Hepatocyte (in vitro differentiated cells): ENCODE results near the gene GPR139. TPM values are rescaled to one million over a fixed set of nuclear protein-coding genes. Genes with fewer than 3 reads are reported as not detected.

Experiments
- DNase-seq: peaks from one replicate; pipeline ENCODE4 v3.0.0-alpha.2; 2016; ENCODE audit warnings: low spot score
- H2AFZ ChIP-seq: fragments of 200-600 bp; sonication (generic); 2 replicates; pipeline ENCODE4 v1.6.0; 2016; ENCODE audit warnings: antibody characterized with exemption, mild to moderate bottlenecking
- H3K27ac ChIP-seq: fragments of 200-600 bp; sonication (generic); 2 replicates; pipeline ENCODE4 v1.5.1; 2016; ENCODE audit warnings: mild to moderate bottlenecking
- H3K27me3 ChIP-seq: fragments of 200-600 bp; sonication (generic); 2 replicates; pipeline ENCODE4 v1.6.1; 2016
- H3K36me3 ChIP-seq: fragments of 200-600 bp; sonication (generic); replicated peaks from 2 replicates; pipeline ENCODE4 v1.5.1; 2016; ENCODE audit warnings: low read depth; ENCODE audit not compliant: insufficient read depth
- H3K4me1 ChIP-seq: fragments of 200-600 bp; sonication (generic); 2 replicates; pipeline ENCODE4 v1.5.1; 2016; ENCODE audit warnings: mild to moderate bottlenecking, moderate library complexity; ENCODE audit not compliant: insufficient read depth
- H3K4me2 ChIP-seq: fragments of 200-600 bp; sonication (generic); 2 replicates; pipeline ENCODE4 v1.6.0; 2016
- H3K4me3 ChIP-seq: fragments of 200-600 bp; sonication (generic); 2 replicates; pipeline ENCODE4 v1.5.1; 2016; ENCODE audit warnings: mild to moderate bottlenecking
- H3K79me2 ChIP-seq: fragments of 200-600 bp; sonication (generic); 2 replicates; pipeline ENCODE4 v1.6.0; 2017; ENCODE audit warnings: mild to moderate bottlenecking
- H3K9me2 ChIP-seq: fragments of 200-600 bp; sonication (generic); replicated peaks from 2 replicates; pipeline ENCODE4 v1.6.0; 2017; ENCODE audit warnings: mild to moderate bottlenecking; ENCODE audit not compliant: insufficient read depth
- H3K9me3 ChIP-seq: fragments of 200-600 bp; sonication (generic); 2 replicates; pipeline ENCODE4 v1.5.1; 2016; ENCODE audit warnings: low read depth, mild to moderate bottlenecking
- H4K20me1 ChIP-seq: fragments of 200-600 bp; sonication (generic); 2 replicates; pipeline ENCODE4 v1.6.0; 2016; ENCODE audit warnings: mild to moderate bottlenecking; ENCODE audit not compliant: insufficient read depth, poor library complexity, severe bottlenecking
- CTCF ChIP-seq: fragments of 200-600 bp; sonication (generic); IDR thresholded peaks from 2 replicates; pipeline ENCODE4 v1.5.1; 2016; ENCODE audit warnings: antibody characterized with exemption, mild to moderate bottlenecking; ENCODE audit not compliant: poor library complexity
- EZH2 ChIP-seq: fragments of 200-600 bp; sonication (generic); IDR thresholded peaks from 2 replicates; pipeline ENCODE4 v1.6.1; 2016; ENCODE audit warnings: antibody characterized with exemption, mild to moderate bottlenecking, borderline replicate concordance
- EZH2phosphoT487 ChIP-seq: fragments of 200-600 bp; sonication (generic); IDR thresholded peaks from one replicate; pipeline ENCODE4 v1.6.1; 2018; ENCODE audit warnings: antibody characterized with exemption, mild to moderate bottlenecking, low read depth, moderate library complexity; ENCODE audit not compliant: unreplicated experiment, severe bottlenecking
- WGBS: methylation state at CpG from one replicate; pipeline ENCODE4 v1.1.6; 2016; ENCODE audit warnings: low lambda C conversion rate; ENCODE audit errors: missing lambda C conversion rate; 5-methylcytosine and 5-hydroxymethylcytosine counted together
- polyA plus RNA-seq: library from polyadenylated mRNA; unstranded; fragments of >200 nt; fragmentation: Nextera tagmentation; extraction: Ambion mirVana; gene quantifications from 2 replicates; pipeline ENCODE4 v1.2.1, GENCODE V29; 2016
- total RNA-seq: library from RNA; depleted of rRNA; stranded (reverse); fragments of >200 nt; gene quantifications from 2 replicates; pipeline ENCODE4 v1.2.3, GENCODE V29; 2014

Gene GPR139
- total and polyA plus RNA-seq, 2 experiments from 2014 or later: not detected

DNA sequence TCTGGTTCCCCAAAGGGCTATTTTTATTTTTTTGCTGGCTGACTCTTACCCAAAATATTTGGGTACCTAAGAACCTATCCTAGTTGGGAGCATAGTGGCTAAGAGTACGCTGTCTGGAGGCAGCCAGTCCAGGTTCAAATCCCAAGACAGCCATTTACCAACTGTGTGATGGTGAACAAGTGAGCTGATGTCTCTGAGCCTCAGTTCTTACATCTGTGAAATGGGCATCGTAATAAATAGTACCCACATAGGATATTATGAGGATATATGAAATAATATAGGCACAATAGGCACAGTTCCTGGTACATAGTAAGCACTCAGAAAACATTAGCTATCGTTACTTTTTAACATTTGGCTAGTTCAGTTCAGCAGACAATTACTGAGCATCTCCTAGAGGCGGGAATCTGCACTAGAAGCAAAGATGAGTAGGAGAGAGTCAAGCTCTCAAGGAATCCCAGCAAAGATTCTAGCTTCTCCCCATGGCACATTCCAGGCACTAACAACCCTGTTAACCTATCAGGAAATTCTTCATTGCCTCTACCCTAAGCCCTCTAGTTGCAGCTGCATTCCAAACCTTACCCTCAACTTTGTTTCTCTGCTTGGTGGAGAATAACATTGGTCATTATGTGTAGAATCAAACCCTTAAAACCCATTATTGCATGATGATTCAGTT lies 31.6 kb downstream of the GPR139 start:
- no peak overlapping the region for H2AFZ ChIP-seq
- H3K9me2 ChIP-seq: no peaks in the 10 kb centered on the region
- H4K20me1 ChIP-seq: no peaks in the 10 kb centered on the region
- no peak overlapping the region for H3K27ac ChIP-seq
- no peaks in the 10 kb centered on the region for H3K36me3 ChIP-seq
- no peak for TF ChIP-seq EZH2phosphoT487
- TF ChIP-seq CTCF: no peak
- no peak for TF ChIP-seq EZH2
- H3K9me3 ChIP-seq: no peaks in the 10 kb centered on the region
- no peak for DNase-seq
- H3K4me3 ChIP-seq: no peak overlapping the region
- peaks cover 4% of the 10 kb centered on the region for H3K27me3 ChIP-seq
- no peaks in the 10 kb centered on the region for H3K4me1 ChIP-seq
- no peak overlapping the region for H3K4me2 ChIP-seq
- 86% methylated on average over 4 of the region's 4 CpGs for WGBS
- no peaks in the 10 kb centered on the region for H3K79me2 ChIP-seq

DNA sequence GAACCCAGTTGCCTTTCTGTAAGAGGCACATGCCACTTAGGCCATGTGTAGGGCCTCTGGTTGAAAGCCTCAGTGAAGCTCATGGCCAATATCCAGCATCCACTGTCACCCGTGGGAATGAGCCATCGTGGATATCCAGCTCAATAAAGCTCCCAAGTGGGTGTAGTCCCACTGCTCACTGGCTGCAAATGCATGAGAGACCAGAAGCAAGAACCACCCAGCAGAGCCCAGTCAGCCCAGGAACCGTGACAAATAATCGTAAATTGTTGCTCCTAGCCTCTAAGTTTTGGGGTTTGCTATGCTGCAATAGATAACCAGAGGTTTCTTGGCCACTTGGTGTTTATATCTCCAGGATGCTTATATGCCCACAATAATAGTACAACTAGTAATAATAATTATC lies 33.7 kb downstream of the GPR139 start:
- TF ChIP-seq EZH2phosphoT487 (no peak), EZH2 (no peak), CTCF (no peak)
- Histone ChIP-seq H3K27me3 (no peaks in the 10 kb centered on the region), H4K20me1 (no peaks in the 10 kb centered on the region), H3K4me3 (no peak overlapping the region), H3K27ac (no peak overlapping the region), H3K9me2 (no peaks in the 10 kb centered on the region), H3K4me2 (no peak overlapping the region), H3K79me2 (no peaks in the 10 kb centered on the region), H3K9me3 (no peaks in the 10 kb centered on the region), H3K36me3 (no peaks in the 10 kb centered on the region), H3K4me1 (no peaks in the 10 kb centered on the region), H2AFZ (no peak overlapping the region)
- WGBS: 62% methylated on average over 4 of the region's 4 CpGs
- no peak for DNase-seq

DNA sequence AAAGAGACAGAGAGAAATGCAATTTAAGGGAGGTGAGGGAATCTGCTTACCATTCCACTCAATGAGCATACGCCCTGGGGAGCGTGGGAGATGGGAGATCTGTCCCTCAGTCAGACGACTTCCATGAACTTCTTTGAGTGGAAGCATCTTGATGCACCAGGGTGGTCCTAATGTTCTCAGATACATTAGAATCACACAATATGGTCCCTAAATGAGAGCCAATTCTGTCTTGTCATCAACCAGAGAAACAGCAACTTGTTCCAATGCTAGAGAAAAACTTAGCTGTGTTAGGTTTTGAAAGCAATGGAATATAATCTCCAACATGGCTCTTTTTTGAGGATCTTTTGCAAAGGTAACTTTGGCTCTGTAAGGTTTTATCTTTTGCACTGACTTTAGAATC lies 44.1 kb downstream of the GPR139 start:
- H3K27me3 ChIP-seq: no peaks in the 10 kb centered on the region
- H3K4me1 ChIP-seq: no peaks in the 10 kb centered on the region
- WGBS: 84% methylated on average over 3 of the region's 3 CpGs
- no peak overlapping the region for H3K27ac ChIP-seq
- H3K79me2 ChIP-seq: no peaks in the 10 kb centered on the region
- no peaks in the 10 kb centered on the region for H3K36me3 ChIP-seq
- TF ChIP-seq EZH2 (no peak), CTCF (no peak), EZH2phosphoT487 (no peak)
- H3K4me3 ChIP-seq: no peak overlapping the region
- H3K9me3 ChIP-seq: no peaks in the 10 kb centered on the region
- no peaks in the 10 kb centered on the region for H4K20me1 ChIP-seq
- no peak for DNase-seq
- no peak overlapping the region for H2AFZ ChIP-seq
- H3K4me2 ChIP-seq: no peak overlapping the region
- no peaks in the 10 kb centered on the region for H3K9me2 ChIP-seq
